Measurements from ENCODE around the gene ITPK1.

GRCh38 chr14:93104961-93105360, 10.8 kb downstream of the ITPK1 start:
- no peak for TF ChIP-seq CTCF (IDR thresholded peaks at IDR 0.05)
- no peak for TF ChIP-seq POLR2A (IDR thresholded peaks at IDR 0.05; ENCODE audit: low read depth)

All from esophagus muscularis mucosa (tissue), 3 donors.